HL-60 (cell line): ENCODE data around the gene TMEM87B.

ENCODE experiments used
- DNase-seq, 2 experiments: peaks; one replicate each; pipeline ENCODE4 v3.0.0-alpha.2; 2010 to 2020; ENCODE audit warnings: low read depth in 1 of 2, low spot score in 1 of 2
- H3K27ac ChIP-seq: fragments of 250-450 bp; sonication (Bioruptor Pico); replicated peaks from 2 replicates; pipeline ENCODE4 v1.5.1; 2020; ENCODE audit warnings: mild to moderate bottlenecking, moderate library complexity
- H3K27me3 ChIP-seq: fragments of 250-450 bp; sonication (Bioruptor Pico); 2 replicates; pipeline ENCODE4 v1.5.1; 2021; ENCODE audit warnings: mild to moderate bottlenecking, moderate library complexity; ENCODE audit not compliant: insufficient read depth, poor library complexity, severe bottlenecking
- H3K4me3 ChIP-seq: replicated peaks from 2 replicates; pipeline ENCODE4 v1.5.1; 2011; ENCODE audit warnings: mild to moderate bottlenecking, control low read depth, low read length; ENCODE audit not compliant: insufficient read depth
- CTCF ChIP-seq: IDR thresholded peaks from one replicate; pipeline ENCODE4 v1.5.1; 2011; ENCODE audit warnings: low read length, control low read depth, inconsistent platforms; ENCODE audit not compliant: insufficient read depth
- GABPA ChIP-seq: IDR thresholded peaks from 2 replicates; pipeline ENCODE4 v1.6.1; 2012; ENCODE audit warnings: low read depth
- POLR2AphosphoS5 ChIP-seq: IDR thresholded peaks from 2 replicates; pipeline ENCODE4 v1.6.1; 2012; ENCODE audit warnings: low read depth
- SPI1 ChIP-seq: IDR thresholded peaks from 2 replicates; pipeline ENCODE4 v1.6.1; 2012; ENCODE audit warnings: low read depth, mild to moderate bottlenecking, borderline replicate concordance
- TF ChIP-seq, protein P1 (sequence below): IDR thresholded peaks from 2 replicates; pipeline ENCODE4 v1.6.1; 2012; ENCODE audit warnings: low read depth; ENCODE audit not compliant: insufficient replicate concordance

Gene TMEM87B

DNA sequence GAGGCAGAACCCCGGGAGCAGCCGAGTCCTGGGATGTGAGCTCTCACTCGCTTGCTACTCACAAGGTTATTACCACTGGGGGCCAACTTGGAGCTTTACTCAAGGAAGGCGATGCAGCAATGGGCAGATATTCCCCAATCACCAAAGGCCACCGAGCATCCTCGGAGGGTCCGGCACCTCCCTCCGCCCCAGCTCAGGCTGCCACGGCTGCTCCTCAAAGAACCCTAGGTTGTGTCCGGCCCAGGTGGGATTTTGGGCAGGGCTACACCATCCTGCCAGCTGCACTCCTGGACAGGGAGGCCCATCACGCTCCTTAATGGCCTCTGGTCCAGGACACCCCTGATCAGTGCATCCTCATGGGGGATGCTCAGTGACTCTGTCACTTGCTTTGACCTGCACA is 107.9 kb downstream of the TMEM87B start:
- no peak overlapping the region for H3K27ac ChIP-seq
- DNase-seq, result no peak
- TF ChIP-seq GABPA (no peak), POLR2AphosphoS5 (no peak), SPI1 (no peak)
- TF ChIP-seq, protein P1, sequence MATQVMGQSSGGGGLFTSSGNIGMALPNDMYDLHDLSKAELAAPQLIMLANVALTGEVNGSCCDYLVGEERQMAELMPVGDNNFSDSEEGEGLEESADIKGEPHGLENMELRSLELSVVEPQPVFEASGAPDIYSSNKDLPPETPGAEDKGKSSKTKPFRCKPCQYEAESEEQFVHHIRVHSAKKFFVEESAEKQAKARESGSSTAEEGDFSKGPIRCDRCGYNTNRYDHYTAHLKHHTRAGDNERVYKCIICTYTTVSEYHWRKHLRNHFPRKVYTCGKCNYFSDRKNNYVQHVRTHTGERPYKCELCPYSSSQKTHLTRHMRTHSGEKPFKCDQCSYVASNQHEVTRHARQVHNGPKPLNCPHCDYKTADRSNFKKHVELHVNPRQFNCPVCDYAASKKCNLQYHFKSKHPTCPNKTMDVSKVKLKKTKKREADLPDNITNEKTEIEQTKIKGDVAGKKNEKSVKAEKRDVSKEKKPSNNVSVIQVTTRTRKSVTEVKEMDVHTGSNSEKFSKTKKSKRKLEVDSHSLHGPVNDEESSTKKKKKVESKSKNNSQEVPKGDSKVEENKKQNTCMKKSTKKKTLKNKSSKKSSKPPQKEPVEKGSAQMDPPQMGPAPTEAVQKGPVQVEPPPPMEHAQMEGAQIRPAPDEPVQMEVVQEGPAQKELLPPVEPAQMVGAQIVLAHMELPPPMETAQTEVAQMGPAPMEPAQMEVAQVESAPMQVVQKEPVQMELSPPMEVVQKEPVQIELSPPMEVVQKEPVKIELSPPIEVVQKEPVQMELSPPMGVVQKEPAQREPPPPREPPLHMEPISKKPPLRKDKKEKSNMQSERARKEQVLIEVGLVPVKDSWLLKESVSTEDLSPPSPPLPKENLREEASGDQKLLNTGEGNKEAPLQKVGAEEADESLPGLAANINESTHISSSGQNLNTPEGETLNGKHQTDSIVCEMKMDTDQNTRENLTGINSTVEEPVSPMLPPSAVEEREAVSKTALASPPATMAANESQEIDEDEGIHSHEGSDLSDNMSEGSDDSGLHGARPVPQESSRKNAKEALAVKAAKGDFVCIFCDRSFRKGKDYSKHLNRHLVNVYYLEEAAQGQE, result no peak
- H3K27me3 ChIP-seq, result no peaks in the 10 kb centered on the region
- H3K4me3 ChIP-seq, result no peak overlapping the region

GRCh38 chr2:112163541-112163981 is 108.5 kb downstream of the TMEM87B start:
- no peak overlapping the region for H3K27ac ChIP-seq
- TF ChIP-seq CTCF (no peak), SPI1 (no peak), POLR2AphosphoS5 (no peak), GABPA (no peak)
- TF ChIP-seq, protein P1, result no peak
- no peaks in the 10 kb centered on the region for H3K27me3 ChIP-seq
- no peak overlapping the region for H3K4me3 ChIP-seq
- no peak for DNase-seq

GRCh38 chr2:112164876-112165275 is 109.8 kb downstream of the TMEM87B start:
- TF ChIP-seq, protein P1, result no peak
- TF ChIP-seq POLR2AphosphoS5 (no peak), GABPA (no peak), CTCF (no peak), SPI1 (no peak)
- DNase-seq, result no peak
- no peak overlapping the region for H3K27ac ChIP-seq
- no peaks in the 10 kb centered on the region for H3K27me3 ChIP-seq
- H3K4me3 ChIP-seq, result no peak overlapping the region

DNA sequence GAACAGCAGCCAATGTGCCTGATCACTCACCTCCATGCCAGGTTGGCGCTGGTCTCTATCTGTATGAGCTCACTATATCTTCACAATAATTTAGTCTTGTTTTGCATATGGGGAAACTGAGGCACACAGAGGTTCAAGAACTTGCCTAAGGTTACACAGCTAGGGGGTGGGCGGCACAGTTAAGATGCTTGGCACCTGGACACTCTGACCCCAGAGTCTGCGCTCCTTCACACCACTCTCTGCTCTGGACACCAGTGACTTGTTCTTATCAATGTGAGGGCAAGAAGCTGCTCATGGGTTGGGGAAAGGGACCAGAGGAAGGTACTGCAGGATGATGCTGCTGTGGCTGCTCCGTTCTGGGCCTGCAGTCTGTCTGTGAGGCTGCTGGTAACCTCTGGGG is 110.2 kb downstream of the TMEM87B start:
- no peak for TF ChIP-seq SPI1
- TF ChIP-seq CTCF, result no peak
- TF ChIP-seq, protein P1, result no peak
- TF ChIP-seq GABPA, result no peak
- no peak for TF ChIP-seq POLR2AphosphoS5
- no peak for DNase-seq
- no peaks in the 10 kb centered on the region for H3K27me3 ChIP-seq
- no peak overlapping the region for H3K27ac ChIP-seq
- H3K4me3 ChIP-seq, result no peak overlapping the region
